CD14-positive monocyte (primary cell): ENCODE measurements around the gene SGCD. TPM values are rescaled to one million over a fixed set of nuclear protein-coding genes. Genes with fewer than 3 reads are reported as not detected.

ENCODE experiments used
- DNase-seq, 3 donors: peaks; one replicate each; pipeline ENCODE4 v3.0.0-alpha.2; 2011 to 2022
- H2AFZ ChIP-seq: 2 replicates; pipeline ENCODE4 v1.6.0; 2012; ENCODE audit warnings: mild to moderate bottlenecking, low read depth, low read length, inconsistent platforms; ENCODE audit not compliant: insufficient read depth, poor library complexity, severe bottlenecking
- H3K27ac ChIP-seq, 2 donors: 1 replicate in 1 of 2; 2 replicates in 1 of 2; pipeline ENCODE4 v1.5.1; 2012 to 2013; ENCODE audit warnings: low read length in 2 of 2, control low read depth in 1 of 2, inconsistent platforms in 1 of 2, low read depth in 1 of 2, mild to moderate bottlenecking in 1 of 2
- H3K27me3 ChIP-seq, 2 donors: one replicate each; pipeline versions ENCODE4 v1.6.0 to v1.6.1; 2011 to 2013; ENCODE audit warnings: low read length in 2 of 2; ENCODE audit not compliant: control insufficient read depth in 2 of 2, insufficient read depth in 2 of 2
- H3K36me3 ChIP-seq, 2 donors: replicated peaks in 1 of 2; 1 replicate in 1 of 2; 2 replicates in 1 of 2; pipeline versions ENCODE4 v1.5.1 to v1.6.1; 2012 to 2013; ENCODE audit warnings: low read length in 2 of 2, control low read depth in 1 of 2, inconsistent platforms in 1 of 2, mild to moderate bottlenecking in 1 of 2; ENCODE audit not compliant: insufficient read depth in 2 of 2, control insufficient read depth in 1 of 2
- H3K4me1 ChIP-seq, 2 donors: 1 replicate in 1 of 2; 2 replicates in 1 of 2; pipeline versions ENCODE4 v1.5.1 to v1.6.1; 2012 to 2013; ENCODE audit warnings: low read length in 2 of 2, control low read depth in 1 of 2, inconsistent platforms in 1 of 2, mild to moderate bottlenecking in 1 of 2, moderate library complexity in 1 of 2; ENCODE audit not compliant: insufficient read depth in 2 of 2, control insufficient read depth in 1 of 2
- H3K4me2 ChIP-seq: replicated peaks from 2 replicates; pipeline ENCODE3; 2012; ENCODE audit warnings: low read length, moderate library complexity, mild to moderate bottlenecking; ENCODE audit not compliant: poor library complexity, severe bottlenecking; ENCODE audit errors: extremely low read depth
- H3K4me3 ChIP-seq, 3 experiments: fragments of 200-600 bp in 1 of 3; sonication (generic) in 1 of 3; replicated peaks in 1 of 3; 1 replicate in 2 of 3; 2 replicates in 1 of 3; pipeline ENCODE4 v1.5.1; 2011 to 2013; ENCODE audit warnings: low read length in 3 of 3, mild to moderate bottlenecking in 3 of 3, control low read depth in 2 of 3, low read depth in 2 of 3, inconsistent platforms in 1 of 3, moderate library complexity in 1 of 3
- H3K79me2 ChIP-seq: 2 replicates; pipeline ENCODE4 v1.6.0; 2012; ENCODE audit warnings: mild to moderate bottlenecking, control low read depth, inconsistent platforms, low read length, moderate library complexity; ENCODE audit not compliant: insufficient read depth
- H3K9ac ChIP-seq: 2 replicates; pipeline ENCODE4 v1.6.0; 2017; ENCODE audit warnings: low read length, mild to moderate bottlenecking; ENCODE audit not compliant: insufficient read depth, poor library complexity, severe bottlenecking
- H3K9me3 ChIP-seq, 2 donors: replicated peaks in 1 of 2; 1 replicate in 1 of 2; 2 replicates in 1 of 2; pipeline versions ENCODE4 v1.5.1 to v1.6.1; 2012 to 2013; ENCODE audit warnings: low read length in 2 of 2, control low read depth in 1 of 2; ENCODE audit not compliant: control insufficient read depth in 1 of 2, insufficient read depth in 1 of 2
- H4K20me1 ChIP-seq: 2 replicates; pipeline ENCODE4 v1.6.0; 2012; ENCODE audit warnings: mild to moderate bottlenecking, low read length, control low read depth, moderate library complexity; ENCODE audit not compliant: insufficient read depth
- H3K27ac Mint-ChIP-seq, 7 donors: one replicate each; pipeline ENCODE4 v1.8.0; 2020; ENCODE audit warnings: mild to moderate bottlenecking in 7 of 7, mixed read lengths in 7 of 7, moderate library complexity in 6 of 7, inconsistent platforms in 2 of 7
- H3K27me3 Mint-ChIP-seq, 3 donors: one replicate each; pipeline ENCODE4 v1.8.0; 2021 to 2022; ENCODE audit warnings: low read depth in 3 of 3, mild to moderate bottlenecking in 3 of 3, mixed read lengths in 3 of 3, moderate library complexity in 3 of 3, inconsistent platforms in 1 of 3
- H3K36me3 Mint-ChIP-seq, 2 donors: one replicate each; pipeline ENCODE4 v1.8.0; 2020; ENCODE audit warnings: mixed read lengths in 2 of 2, inconsistent platforms in 1 of 2, mild to moderate bottlenecking in 1 of 2
- H3K4me1 Mint-ChIP-seq: one replicate; pipeline ENCODE4 v1.8.0; 2020; ENCODE audit warnings: mild to moderate bottlenecking, mixed read lengths
- H3K4me3 Mint-ChIP-seq, 2 donors: one replicate each; pipeline ENCODE4 v1.8.0; 2020; ENCODE audit warnings: mild to moderate bottlenecking in 2 of 2, mixed read lengths in 2 of 2, moderate library complexity in 1 of 2
- H3K9me3 Mint-ChIP-seq, 7 donors: one replicate each; pipeline ENCODE4 v1.8.0; 2020 to 2022; ENCODE audit warnings: mixed read lengths in 7 of 7, mild to moderate bottlenecking in 6 of 7, moderate library complexity in 6 of 7, inconsistent platforms in 2 of 7
- WGBS: methylation state at CpG from one replicate; pipeline ENCODE4 v1.1.5; 2013; ENCODE audit warnings: missing lambda C conversion rate; ENCODE audit not compliant: insufficient coverage; 5-methylcytosine and 5-hydroxymethylcytosine counted together
- intact Hi-C, 2 donors: fragments of 100-400 bp; cut with micrococcal nuclease; formaldehyde crosslinking; loops; one replicate each; pipeline versions ENCODE4 v1.15.0 to v1.15.1; 2023
- polyA plus RNA-seq, 3 donors: library from polyadenylated mRNA; depleted of rRNA in 1 of 3; unstranded in 2 of 3; stranded (reverse) in 1 of 3; fragments of 300-500 nt in 2 of 3; fragments of >200 nt in 1 of 3; fragmentation: Illumina TruSeq in 2 of 3; gene quantifications; 1 replicate in 2 of 3; 2 replicates in 1 of 3; pipeline ENCODE4 v1.2.3, GENCODE V29; 2012 to 2021
- TF ChIP-seq, protein P1 (sequence below): fragments of 200-600 bp; IDR thresholded peaks from one replicate; pipeline ENCODE4 v1.8.0; 2022; ENCODE audit warnings: antibody characterized with exemption, mild to moderate bottlenecking

Gene SGCD
- polyA plus RNA-seq, 3 donors = not detected

DNA sequence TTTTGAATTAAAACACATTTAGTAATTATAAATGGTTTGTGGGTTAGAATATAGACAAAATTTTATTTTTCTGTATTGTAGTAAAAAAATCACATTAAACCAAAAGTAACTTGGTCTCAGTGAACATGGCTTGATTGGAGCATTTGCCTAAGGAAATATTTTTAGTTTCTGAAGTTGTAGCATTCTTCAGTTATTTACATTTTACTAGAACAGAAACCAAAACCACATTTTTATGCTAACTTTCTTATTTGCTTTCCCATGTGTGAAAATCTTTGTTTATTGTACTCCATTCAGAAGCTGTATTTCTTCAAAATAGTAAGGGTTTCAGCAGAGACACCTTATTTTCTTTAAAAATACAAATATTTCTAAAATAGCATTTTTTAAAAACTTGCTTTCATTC, 129.9 kb downstream of the SGCD start:
- H3K4me1 Mint-ChIP-seq = no peaks in the 10 kb centered on the region
- Histone ChIP-seq H3K36me3 (no peaks in the 10 kb centered on the region), H3K4me2 (no peak overlapping the region), H3K9ac (no peak overlapping the region), H4K20me1 (no peaks in the 10 kb centered on the region), H3K27me3 (no peaks in the 10 kb centered on the region), H3K4me3 (no peak overlapping the region), H2AFZ (no peak overlapping the region), H3K27ac (no peak overlapping the region), H3K4me1 (no peaks in the 10 kb centered on the region), H3K9me3 (no peaks in the 10 kb centered on the region), H3K79me2 (no peaks in the 10 kb centered on the region)
- DNase-seq = no peak
- TF ChIP-seq, protein P1, sequence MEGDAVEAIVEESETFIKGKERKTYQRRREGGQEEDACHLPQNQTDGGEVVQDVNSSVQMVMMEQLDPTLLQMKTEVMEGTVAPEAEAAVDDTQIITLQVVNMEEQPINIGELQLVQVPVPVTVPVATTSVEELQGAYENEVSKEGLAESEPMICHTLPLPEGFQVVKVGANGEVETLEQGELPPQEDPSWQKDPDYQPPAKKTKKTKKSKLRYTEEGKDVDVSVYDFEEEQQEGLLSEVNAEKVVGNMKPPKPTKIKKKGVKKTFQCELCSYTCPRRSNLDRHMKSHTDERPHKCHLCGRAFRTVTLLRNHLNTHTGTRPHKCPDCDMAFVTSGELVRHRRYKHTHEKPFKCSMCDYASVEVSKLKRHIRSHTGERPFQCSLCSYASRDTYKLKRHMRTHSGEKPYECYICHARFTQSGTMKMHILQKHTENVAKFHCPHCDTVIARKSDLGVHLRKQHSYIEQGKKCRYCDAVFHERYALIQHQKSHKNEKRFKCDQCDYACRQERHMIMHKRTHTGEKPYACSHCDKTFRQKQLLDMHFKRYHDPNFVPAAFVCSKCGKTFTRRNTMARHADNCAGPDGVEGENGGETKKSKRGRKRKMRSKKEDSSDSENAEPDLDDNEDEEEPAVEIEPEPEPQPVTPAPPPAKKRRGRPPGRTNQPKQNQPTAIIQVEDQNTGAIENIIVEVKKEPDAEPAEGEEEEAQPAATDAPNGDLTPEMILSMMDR = no peak
- intact Hi-C loops = no loop called here
- H3K27ac Mint-ChIP-seq = no peak overlapping the region
- no peak overlapping the region for H3K4me3 Mint-ChIP-seq
- peaks cover 0 to 1% (median 0%) of the 10 kb centered on the region in 7 donors for H3K9me3 Mint-ChIP-seq
- H3K36me3 Mint-ChIP-seq = no peaks in the 10 kb centered on the region
- peaks cover 0 to 3% (median 1%) of the 10 kb centered on the region in 3 donors for H3K27me3 Mint-ChIP-seq

DNA sequence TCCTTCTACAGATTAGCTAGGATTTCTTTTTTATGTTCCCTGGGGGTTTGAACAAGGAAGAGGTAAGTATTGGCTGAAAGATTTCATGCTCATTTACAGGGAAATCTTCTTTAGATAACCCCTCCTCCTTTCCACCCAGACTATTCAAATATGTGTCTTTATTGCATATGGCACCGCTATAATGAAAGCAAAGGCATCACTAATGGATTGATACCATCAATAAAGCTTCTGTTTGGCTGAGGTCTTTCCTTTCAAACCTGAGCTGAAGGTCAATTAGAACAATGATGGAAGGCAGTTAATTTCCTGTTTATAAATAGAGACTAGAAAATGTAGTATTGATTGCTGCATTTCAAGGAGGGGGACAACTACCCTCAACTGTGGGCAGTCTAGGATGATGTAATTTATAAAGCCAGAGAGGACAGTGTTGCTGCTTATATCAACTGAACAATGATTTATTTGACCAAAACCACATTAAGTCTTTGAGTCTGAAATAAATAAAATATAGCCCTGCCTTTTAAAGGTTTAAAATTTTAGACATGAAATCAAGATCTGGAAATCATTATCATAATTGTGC, 132.9 kb downstream of the SGCD start:
- intact Hi-C loops = no loop called here
- no CpG with 5 or more reads among the region's 1 CpG for WGBS
- Histone ChIP-seq H3K79me2 (no peaks in the 10 kb centered on the region), H3K4me3 (no peak overlapping the region), H4K20me1 (no peaks in the 10 kb centered on the region), H3K9me3 (peaks cover 0 to 3% of the 10 kb centered on the region in 2 donors), H3K9ac (no peak overlapping the region), H3K27ac (no peak overlapping the region), H3K27me3 (no peaks in the 10 kb centered on the region), H2AFZ (no peak overlapping the region), H3K4me1 (no peaks in the 10 kb centered on the region), H3K4me2 (no peak overlapping the region), H3K36me3 (no peaks in the 10 kb centered on the region)
- no peak for DNase-seq
- no peak overlapping the region for H3K4me3 Mint-ChIP-seq
- peaks cover 0 to 1% (median 0%) of the 10 kb centered on the region in 7 donors for H3K9me3 Mint-ChIP-seq
- H3K4me1 Mint-ChIP-seq = no peaks in the 10 kb centered on the region
- H3K36me3 Mint-ChIP-seq = no peaks in the 10 kb centered on the region
- TF ChIP-seq, protein P1 = no peak
- H3K27ac Mint-ChIP-seq = no peak overlapping the region
- H3K27me3 Mint-ChIP-seq = peaks cover 0 to 3% (median 1%) of the 10 kb centered on the region in 3 donors
